GM18951 (cell line): ENCODE measurements around the gene ZSWIM1.
"Not testable (repeated sequence)": the region's sequence is repeated elsewhere in the genome, so short reads cannot be mapped to it uniquely, and the experiment has no call there.

ENCODE experiments used
- POLR2A ChIP-seq: IDR thresholded peaks from 4 replicates; pipeline ENCODE4 v1.6.1; 2011; ENCODE audit warnings: mild to moderate bottlenecking; ENCODE audit not compliant: insufficient read length, insufficient read depth; ENCODE audit errors: extremely low read depth
- in situ Hi-C: fragments of 300-500 bp; cut with MboI; formaldehyde crosslinking; loops from one replicate; pipeline ENCODE4 v1.12.0; 2022; ENCODE audit warnings: low sequenced_read_pairs, mixed read lengths, inconsistent platforms; ENCODE audit not compliant: unreplicated experiment

Gene ZSWIM1

GRCh38 chr20:45899046-45899835 lies 18.2 kb downstream of the ZSWIM1 start:
- in situ Hi-C loops: no loop called here
- TF ChIP-seq POLR2A: no peak

GRCh38 chr20:45901332-45901731 lies 20.3 kb downstream of the ZSWIM1 start:
- in situ Hi-C loops: not testable (repeated sequence)

GRCh38 chr20:45902199-45902701 lies 21.2 kb downstream of the ZSWIM1 start:
- in situ Hi-C loops: no loop called here
- no peak for TF ChIP-seq POLR2A

- in situ Hi-C loops: no loop called here
- TF ChIP-seq POLR2A: no peak
These were observed 23.8 kb downstream of the ZSWIM1 start for GRCh38 chr20:45904583-45905504.

- in situ Hi-C loops: no loop called here
- TF ChIP-seq POLR2A: no peak
These were observed 24.6 kb downstream of the ZSWIM1 start for GRCh38 chr20:45905505-45906079.

- TF ChIP-seq POLR2A: no peak
- in situ Hi-C loops: no loop called here
These were observed 26.4 kb downstream of the ZSWIM1 start for GRCh38 chr20:45907219-45907948.

GRCh38 chr20:45908084-45908483 lies 27.1 kb downstream of the ZSWIM1 start:
- in situ Hi-C loops: no loop called here
- TF ChIP-seq POLR2A: no peak

GRCh38 chr20:45909336-45909808 lies 28.3 kb downstream of the ZSWIM1 start:
- no peak for TF ChIP-seq POLR2A
- in situ Hi-C loops: no loop called here

- in situ Hi-C loops: no loop called here
- TF ChIP-seq POLR2A: no peak
These were observed 29.0 kb downstream of the ZSWIM1 start for GRCh38 chr20:45909817-45910669.

- peak; percentile 49 for TF ChIP-seq POLR2A
- in situ Hi-C loops: no loop called here
These were observed 29.9 kb downstream of the ZSWIM1 start for GRCh38 chr20:45910670-45911485.
